GM10248 (cell line): ENCODE data around the gene CDK13.
"Not testable (repeated sequence)": the region's sequence is repeated elsewhere in the genome, so short reads cannot be mapped to it uniquely, and the experiment has no call there.

Experiments
- CTCF ChIA-PET: fragments of 300-600 bp; sonication (Branson Sonifier 250); formaldehyde crosslinking; extraction: SDS; loops from one replicate; lab custom pipeline; 2021; ENCODE audit warnings: antibody characterized with exemption; lab: Yijun Ruan, JAX
- POLR2A ChIA-PET: fragments of 350-650 bp; sonication (Branson Sonifier 250); formaldehyde crosslinking; extraction: SDS; loops from one replicate; lab custom pipeline; 2020; ENCODE audit warnings: antibody characterized with exemption; lab: Yijun Ruan, JAX
- DNase-seq: peaks from one replicate; pipeline ENCODE4 v3.0.0; 2012; ENCODE audit errors: extremely low spot score
- CTCF ChIP-seq: IDR thresholded peaks from 2 replicates; pipeline ENCODE4 v1.5.1; 2012; ENCODE audit warnings: mild to moderate bottlenecking, low read depth; ENCODE audit errors: extremely low read depth, missing control alignments, control extremely low read depth

Gene CDK13

GRCh38 chr7:40147371-40148246 lies 197.6 kb downstream of the CDK13 start:
- POLR2A ChIA-PET: no interaction called here
- DNase-seq: no peak

GRCh38 chr7:40148247-40148580 lies 198.2 kb downstream of the CDK13 start:
- CTCF ChIA-PET: interaction anchor here (1.5 kb wide), 1 partner anchor 13 kb away, joined by 5 read pairs; the partner anchor contains the start of genes MPLKIP and SUGCT
- POLR2A ChIA-PET, DNase-seq: not testable (repeated sequence)

More at GRCh38 chr7:40147371-40148246, 197.6 kb downstream of the CDK13 start:
- CTCF ChIA-PET: interaction anchor here (1.5 kb wide), 1 partner anchor 12 kb away, joined by 5 read pairs; the partner anchor contains the start of genes MPLKIP and SUGCT
- no peak for TF ChIP-seq CTCF

GRCh38 chr7:40148671-40149070 lies 198.6 kb downstream of the CDK13 start:
- CTCF ChIA-PET: interaction anchor here (1.5 kb wide), 1 partner anchor 13 kb away, joined by 5 read pairs; the partner anchor contains the start of genes MPLKIP and SUGCT
- no peak for TF ChIP-seq CTCF
- DNase-seq: no peak
- POLR2A ChIA-PET: no interaction called here
